ENCODE measurements around the gene GALNT7.
A peak's percentile ranks its signal among the peaks of the same experiment; 100 is the strongest.

The GALNT7 gene

GRCh38 chr4:173152104-173152503 is 16.5 kb upstream of the GALNT7 start:
- no peak for DNase-seq
- ATAC-seq = no peak
- Mint-ChIP-seq H3K27ac (no peak overlapping the region), H3K9me3 (no peaks in the 10 kb centered on the region), H3K4me1 (no peaks in the 10 kb centered on the region), H3K27me3 (no peaks in the 10 kb centered on the region), H3K4me3 (no peak overlapping the region)

GRCh38 chr4:173153445-173153844 is 15.2 kb upstream of the GALNT7 start:
- Mint-ChIP-seq H3K4me3 (no peak overlapping the region), H3K4me1 (no peaks in the 10 kb centered on the region), H3K27me3 (no peaks in the 10 kb centered on the region), H3K27ac (no peak overlapping the region), H3K9me3 (no peaks in the 10 kb centered on the region)
- no peak for DNase-seq
- ATAC-seq = no peak

GRCh38 chr4:173159791-173160190 is 8.8 kb upstream of the GALNT7 start:
- Mint-ChIP-seq H3K9me3 (no peaks in the 10 kb centered on the region), H3K27me3 (no peaks in the 10 kb centered on the region), H3K4me1 (no peaks in the 10 kb centered on the region), H3K4me3 (no peak overlapping the region), H3K27ac (peak overlapping the region in 1 of 2 donors; percentile 29)
- DNase-seq (no peak), ATAC-seq (no peak)

DNA sequence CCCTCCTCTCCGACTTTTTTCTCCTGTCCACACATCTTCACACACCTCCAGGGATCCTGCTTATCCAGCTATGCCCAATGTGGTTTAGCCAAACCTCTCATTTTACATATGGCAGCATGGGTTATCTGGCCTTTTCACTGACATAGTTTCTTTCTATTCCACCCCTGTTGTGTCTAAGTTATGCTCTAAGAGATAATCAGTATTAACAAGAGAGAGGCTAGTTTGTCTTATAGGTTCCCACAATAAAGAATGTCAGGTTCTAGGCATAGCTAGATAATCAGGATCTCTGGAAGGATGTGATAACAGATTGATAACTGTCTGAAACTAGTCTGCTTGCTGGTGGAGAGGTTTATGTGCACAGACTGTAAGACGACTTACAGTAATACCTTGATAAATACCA is 7.7 kb upstream of the GALNT7 start:
- ATAC-seq = no peak
- H3K27ac Mint-ChIP-seq = no peak overlapping the region
- H3K9me3 Mint-ChIP-seq = no peaks in the 10 kb centered on the region
- H3K4me3 Mint-ChIP-seq = no peak overlapping the region
- no peak for DNase-seq
- peaks cover 5% of the 10 kb centered on the region for H3K4me1 Mint-ChIP-seq
- H3K27me3 Mint-ChIP-seq = no peaks in the 10 kb centered on the region

- H3K4me1 Mint-ChIP-seq = peaks cover 10% of the 10 kb centered on the region
- H3K27me3 Mint-ChIP-seq = no peaks in the 10 kb centered on the region
- H3K4me3 Mint-ChIP-seq = no peak overlapping the region
- DNase-seq = no peak
- no peak overlapping the region for H3K27ac Mint-ChIP-seq
- no peak for ATAC-seq
- H3K9me3 Mint-ChIP-seq = no peaks in the 10 kb centered on the region
Observed at GRCh38 chr4:173161311-173161710, 7.3 kb upstream of the GALNT7 start.

DNA sequence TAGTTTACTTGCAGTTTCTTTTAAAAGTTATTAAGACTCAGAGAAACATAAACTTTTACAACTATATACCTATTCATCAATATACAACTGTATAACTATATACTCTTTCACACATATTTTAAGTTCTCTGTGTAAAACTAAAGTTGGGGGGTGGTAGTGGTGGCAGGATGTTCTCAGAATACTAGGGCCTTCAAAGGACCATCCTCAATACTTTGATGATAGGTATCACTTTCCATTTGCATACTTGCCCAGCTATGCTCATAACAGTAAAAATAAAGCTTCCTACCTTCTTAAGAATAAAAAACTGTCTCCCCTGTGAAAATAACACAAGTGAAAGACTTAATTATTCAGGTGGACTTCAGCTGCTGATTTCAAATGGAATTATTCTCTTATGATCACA is 2.9 kb upstream of the GALNT7 start:
- peak overlapping the region; percentile 12 to 55 for H3K4me3 Mint-ChIP-seq
- H3K9me3 Mint-ChIP-seq = no peaks in the 10 kb centered on the region
- ATAC-seq = no peak
- H3K4me1 Mint-ChIP-seq = peaks cover 38% of the 10 kb centered on the region
- H3K27ac Mint-ChIP-seq = peak overlapping the region in 1 of 2 donors; percentile 5
- DNase-seq = no peak
- H3K27me3 Mint-ChIP-seq = no peaks in the 10 kb centered on the region

DNA sequence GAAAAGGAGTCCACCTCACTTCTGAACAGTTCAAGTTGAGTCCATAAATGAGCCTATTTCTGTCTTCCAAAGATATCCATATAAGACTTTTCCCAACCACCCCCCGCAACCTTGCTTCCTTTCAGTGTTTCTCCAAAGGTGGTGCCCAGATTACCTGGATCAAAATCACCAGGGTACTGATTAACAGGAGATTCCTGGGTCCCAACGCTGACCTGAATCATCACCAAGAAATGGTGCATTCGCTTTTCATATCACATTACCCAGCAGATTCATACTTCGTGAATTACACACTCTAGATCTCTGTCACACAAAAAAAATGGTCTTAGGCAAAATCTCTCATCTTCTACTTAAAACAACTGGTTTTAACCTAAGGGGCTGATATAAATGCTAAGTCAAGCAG is 2.1 kb upstream of the GALNT7 start:
- ATAC-seq (no peak), DNase-seq (no peak)
- Mint-ChIP-seq H3K4me1 (peaks cover 46% of the 10 kb centered on the region), H3K4me3 (peak overlapping the region in 1 of 2 donors; percentile 6), H3K27me3 (no peaks in the 10 kb centered on the region), H3K9me3 (no peaks in the 10 kb centered on the region), H3K27ac (no peak overlapping the region)

DNA sequence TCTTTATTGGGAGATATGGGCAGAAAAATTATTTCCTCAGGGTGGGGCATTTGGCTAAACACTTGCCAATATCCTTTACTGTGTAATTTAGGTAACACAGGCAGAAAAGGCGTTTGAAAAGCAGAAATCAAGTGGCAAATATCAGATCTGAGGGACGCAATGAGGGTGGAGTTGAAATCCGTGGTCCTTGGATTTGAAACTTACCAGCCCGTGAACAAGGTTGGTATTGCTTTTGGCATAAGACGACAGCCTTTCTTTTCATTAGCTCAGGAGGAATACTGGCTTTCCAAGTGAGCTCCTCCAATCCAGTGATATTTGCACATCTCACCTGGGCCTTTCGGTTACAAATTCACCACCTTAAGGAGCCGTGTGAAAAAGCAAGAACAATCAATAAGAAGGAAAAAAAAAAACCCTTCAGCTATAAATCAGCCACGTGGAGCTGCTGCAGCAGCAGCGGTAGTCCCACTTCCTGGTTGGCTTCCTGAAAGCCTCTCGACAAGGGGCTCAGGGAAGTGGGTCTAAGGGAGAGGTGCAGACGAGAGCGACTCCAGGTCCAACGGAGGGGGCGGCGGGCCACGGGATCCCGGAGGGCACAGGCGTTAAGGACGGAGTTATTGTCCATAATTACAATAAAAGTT is 734 bp upstream of the GALNT7 start:
- Mint-ChIP-seq H3K27me3 (no peaks in the 10 kb centered on the region), H3K9me3 (no peaks in the 10 kb centered on the region), H3K4me3 (peak overlapping the region; percentile 83 to 93), H3K27ac (peak overlapping the region; percentile 29 to 72), H3K4me1 (peaks cover 54% of the 10 kb centered on the region)
- DNase-seq (no peak), ATAC-seq (no peak)

- no peak overlapping the region for H3K27ac Mint-ChIP-seq
- DNase-seq (no peak), ATAC-seq (no peak)
- H3K4me1 Mint-ChIP-seq = peaks cover 54% of the 10 kb centered on the region
- no peak overlapping the region for H3K4me3 Mint-ChIP-seq
- no peaks in the 10 kb centered on the region for H3K9me3 Mint-ChIP-seq
- no peaks in the 10 kb centered on the region for H3K27me3 Mint-ChIP-seq
Observed at GRCh38 chr4:173169178-173169427, 492 bp downstream of the GALNT7 start.

DNA sequence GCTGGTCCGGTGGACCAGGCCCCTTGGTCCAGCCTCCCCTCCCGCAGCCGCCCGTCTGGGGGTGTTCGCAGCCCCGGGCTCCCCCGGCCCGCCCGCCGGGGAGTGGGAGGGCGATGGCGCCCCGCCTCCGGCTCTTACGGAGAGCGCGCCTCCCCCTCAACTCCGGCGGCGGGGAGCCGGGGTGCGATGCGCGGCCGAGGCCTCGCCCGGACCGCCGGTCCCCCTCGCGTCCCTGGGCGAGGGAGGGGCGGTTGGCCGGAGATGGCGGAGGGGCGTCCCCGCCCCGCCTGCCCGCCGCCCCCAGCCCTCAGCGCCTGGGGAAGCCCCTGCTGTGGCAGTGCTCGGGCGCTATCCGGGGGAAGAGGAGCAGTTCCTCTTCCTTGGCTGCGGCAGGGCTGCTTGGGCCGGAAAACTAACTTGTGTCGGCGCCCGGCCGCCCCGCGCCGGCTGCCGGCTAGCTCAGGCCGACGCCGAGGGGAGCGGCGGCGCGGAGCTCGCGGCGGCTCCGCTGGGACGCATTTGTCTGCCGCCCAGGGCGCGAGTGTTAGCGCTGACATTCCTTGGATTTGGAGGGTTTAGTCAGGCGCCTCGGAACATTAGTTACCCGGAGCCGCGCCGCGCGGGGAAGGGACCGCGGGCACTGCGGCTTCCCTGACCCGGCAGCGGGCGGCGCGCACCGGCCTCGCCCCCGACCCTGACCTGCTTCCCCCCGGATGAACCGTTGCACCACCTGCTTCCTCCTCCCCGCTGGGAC is 994 bp downstream of the GALNT7 start:
- Mint-ChIP-seq H3K27ac (peak overlapping the region; percentile 63 to 69), H3K4me1 (peaks cover 54% of the 10 kb centered on the region)

GRCh38 chr4:173170182-173170778 is 1.7 kb downstream of the GALNT7 start:
- no peaks in the 10 kb centered on the region for H3K9me3 Mint-ChIP-seq
- H3K4me3 Mint-ChIP-seq = peak overlapping the region; percentile 85 to 87
- peak overlapping the region; percentile 63 to 69 for H3K27ac Mint-ChIP-seq
- peaks cover 54% of the 10 kb centered on the region for H3K4me1 Mint-ChIP-seq
- DNase-seq = no peak
- ATAC-seq = no peak
- H3K27me3 Mint-ChIP-seq = no peaks in the 10 kb centered on the region

More for the DNA sequence above, 994 bp downstream of the GALNT7 start:
- DNase-seq = peak; percentile 63 to 66
- H3K27me3 Mint-ChIP-seq = no peaks in the 10 kb centered on the region
- H3K9me3 Mint-ChIP-seq = no peaks in the 10 kb centered on the region
- ATAC-seq = peak; percentile 73
- H3K4me3 Mint-ChIP-seq = peak overlapping the region; percentile 85 to 87

GRCh38 chr4:173171098-173171497 is 2.5 kb downstream of the GALNT7 start:
- DNase-seq = no peak
- Mint-ChIP-seq H3K27ac (no peak overlapping the region), H3K9me3 (no peaks in the 10 kb centered on the region), H3K4me1 (peaks cover 52% of the 10 kb centered on the region), H3K27me3 (no peaks in the 10 kb centered on the region), H3K4me3 (peak overlapping the region; percentile 85 to 87)
- no peak for ATAC-seq

DNA sequence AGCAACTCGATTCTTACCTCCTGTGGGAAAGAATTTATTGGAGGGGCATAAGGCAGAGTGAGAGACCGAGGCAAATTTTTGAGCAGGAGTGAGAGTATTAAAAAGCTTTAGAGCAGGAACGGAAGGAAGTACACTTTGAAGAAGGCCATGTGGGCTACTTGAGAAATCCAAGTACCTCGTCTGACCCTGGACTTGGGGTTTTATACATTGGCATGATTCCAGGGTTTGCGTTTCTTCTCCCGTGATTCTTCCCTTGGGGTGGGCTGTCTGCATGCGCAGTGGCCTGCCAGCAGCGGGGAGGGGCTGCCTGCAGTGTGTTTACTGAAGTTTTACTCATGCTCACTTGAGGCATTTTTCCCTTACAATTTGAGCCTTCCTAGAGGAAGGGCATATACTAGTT is 3.4 kb downstream of the GALNT7 start:
- no peak for ATAC-seq
- Mint-ChIP-seq H3K9me3 (no peaks in the 10 kb centered on the region), H3K27ac (no peak overlapping the region), H3K4me1 (peaks cover 45% of the 10 kb centered on the region), H3K4me3 (no peak overlapping the region), H3K27me3 (no peaks in the 10 kb centered on the region)
- no peak for DNase-seq

DNA sequence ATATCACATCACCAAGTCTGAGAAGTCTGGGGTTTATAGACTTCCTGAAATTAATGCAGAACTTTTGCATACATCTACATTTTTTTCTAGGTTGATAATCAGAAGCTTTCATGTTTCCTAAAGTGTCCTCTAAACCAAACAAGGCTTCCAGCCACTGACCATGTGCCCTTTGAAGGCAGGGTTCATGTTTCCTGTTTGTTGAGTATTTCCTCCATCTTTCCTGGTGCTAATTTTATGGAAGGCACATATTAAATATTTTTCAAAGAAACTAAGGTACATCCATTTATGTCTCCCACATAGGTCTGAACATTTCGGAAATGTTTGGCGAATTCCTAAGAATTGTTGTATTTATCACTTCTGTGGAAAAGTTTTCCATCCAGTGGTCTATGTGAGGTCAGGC is 5.6 kb downstream of the GALNT7 start:
- ATAC-seq = no peak
- no peak overlapping the region for H3K27ac Mint-ChIP-seq
- H3K4me3 Mint-ChIP-seq = no peak overlapping the region

GRCh38 chr4:173174594-173175012 is 6.0 kb downstream of the GALNT7 start:
- ATAC-seq = no peak
- H3K27ac Mint-ChIP-seq = no peak overlapping the region
- no peak for DNase-seq
- no peak overlapping the region for H3K4me3 Mint-ChIP-seq
- H3K9me3 Mint-ChIP-seq = no peaks in the 10 kb centered on the region
- H3K27me3 Mint-ChIP-seq = no peaks in the 10 kb centered on the region
- peaks cover 34% of the 10 kb centered on the region for H3K4me1 Mint-ChIP-seq

More for the DNA sequence above, 5.6 kb downstream of the GALNT7 start:
- H3K9me3 Mint-ChIP-seq = no peaks in the 10 kb centered on the region
- DNase-seq = no peak
- H3K27me3 Mint-ChIP-seq = no peaks in the 10 kb centered on the region
- H3K4me1 Mint-ChIP-seq = peaks cover 34% of the 10 kb centered on the region

DNA sequence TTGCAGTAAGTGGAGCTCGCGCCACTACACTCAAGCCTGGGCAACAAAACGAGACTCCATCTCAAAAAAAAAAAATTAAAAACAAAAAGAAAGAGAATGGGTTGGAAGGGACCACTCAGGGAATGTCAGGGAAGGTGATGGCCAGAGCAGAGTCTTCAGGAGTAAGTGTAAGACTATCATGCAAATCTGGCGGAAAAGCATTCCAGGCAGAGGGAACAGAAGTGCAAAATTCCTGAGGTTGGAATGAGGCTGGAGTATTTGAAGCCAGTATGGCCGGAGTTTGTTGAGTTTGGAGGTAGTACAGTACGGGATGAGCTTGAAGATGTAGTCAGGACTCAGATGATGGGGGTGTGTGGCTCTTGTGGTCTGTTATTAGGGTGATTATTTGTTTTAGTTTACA is 7.4 kb downstream of the GALNT7 start:
- peaks cover 25% of the 10 kb centered on the region for H3K4me1 Mint-ChIP-seq
- DNase-seq (no peak), ATAC-seq (no peak)

More for the DNA sequence above, 7.4 kb downstream of the GALNT7 start:
- Mint-ChIP-seq H3K4me3 (no peak overlapping the region), H3K9me3 (no peaks in the 10 kb centered on the region), H3K27me3 (no peaks in the 10 kb centered on the region), H3K27ac (peak overlapping the region in 1 of 2 donors; percentile 66)
